IMR-90 (cell line): Measurements from ENCODE around the gene ARR3. TPM values are rescaled to one million over a fixed set of nuclear protein-coding genes. Genes with fewer than 3 reads are reported as not detected.

Experiments
- ATAC-seq: fragments of 200-7000 bp; cut with Tn5 transposase; 2 replicates; pipeline ENCODE4 v1.9.1; 2020; ENCODE audit warnings: low read depth, mild to moderate bottlenecking, moderate library complexity
- BruUV-seq: library from RNA; stranded (reverse); fragments of 400-500 nt; replicated peaks from 2 replicates; lab custom pipeline; 2021; lab: Mats Ljungman, UMichigan
- CTCF ChIA-PET: fragments of 300-600 bp; formaldehyde crosslinking; extraction: SDS; loops from one replicate; lab custom pipeline; 2021; ENCODE audit warnings: antibody characterized with exemption; lab: Yijun Ruan, JAX
- POLR2A ChIA-PET: fragments of 300-600 bp; sonication (Branson Sonifier 250); formaldehyde crosslinking; loops from one replicate; lab custom pipeline; 2022; ENCODE audit warnings: antibody characterized with exemption; ENCODE audit not compliant: unreplicated experiment; lab: Charles Lee
- DNase-seq: peaks from one replicate; pipeline ENCODE4 v3.0.0; 2013
- H2AFZ ChIP-seq: replicated peaks from 2 replicates; pipeline ENCODE3; 2013; ENCODE audit warnings: low read length, mild to moderate bottlenecking; ENCODE audit not compliant: poor library complexity
- H2AK5ac ChIP-seq: 2 replicates; pipeline ENCODE4 v1.6.1; 2013; ENCODE audit warnings: low read depth, low read length, inconsistent platforms
- H2AK9ac ChIP-seq: replicated peaks from 2 replicates; pipeline ENCODE3; 2013; ENCODE audit warnings: mild to moderate bottlenecking, low read depth, low read length, moderate library complexity; ENCODE audit not compliant: poor library complexity
- H2BK120ac ChIP-seq: 2 replicates; pipeline ENCODE4 v1.6.1; 2013; ENCODE audit warnings: low read depth, low read length, inconsistent platforms
- H2BK15ac ChIP-seq: 3 replicates; pipeline ENCODE4 v1.6.1; 2013; ENCODE audit warnings: low read depth, low read length, inconsistent platforms
- H2BK20ac ChIP-seq: 2 replicates; pipeline ENCODE4 v1.6.1; 2013; ENCODE audit warnings: low read depth, mild to moderate bottlenecking, inconsistent platforms, low read length, moderate library complexity
- H2BK5ac ChIP-seq: 2 replicates; pipeline ENCODE4 v1.6.1; 2013; ENCODE audit warnings: mild to moderate bottlenecking, low read depth, low read length, inconsistent platforms; ENCODE audit not compliant: poor library complexity, severe bottlenecking
- H3K14ac ChIP-seq: replicated peaks from 2 replicates; pipeline ENCODE4 v1.6.1; 2013; ENCODE audit warnings: low read depth, low read length, inconsistent platforms
- H3K18ac ChIP-seq: 2 replicates; pipeline ENCODE4 v1.6.1; 2013; ENCODE audit warnings: low read depth, low read length, control low read depth
- H3K23ac ChIP-seq: 2 replicates; pipeline ENCODE4 v1.6.1; 2013; ENCODE audit warnings: low read depth, low read length, inconsistent platforms
- H3K27ac ChIP-seq: 2 replicates; pipeline ENCODE4 v1.5.1; 2013; ENCODE audit warnings: mild to moderate bottlenecking, control low read depth, low read length; ENCODE audit not compliant: insufficient read depth
- H3K27me3 ChIP-seq: 2 replicates; pipeline ENCODE4 v1.6.1; 2013; ENCODE audit warnings: low read length; ENCODE audit not compliant: control insufficient read depth, insufficient read depth
- H3K36me3 ChIP-seq: 2 replicates; pipeline ENCODE4 v1.6.1; 2013; ENCODE audit warnings: low read length, mixed read lengths; ENCODE audit not compliant: control insufficient read depth, insufficient read depth
- H3K4ac ChIP-seq: 2 replicates; pipeline ENCODE4 v1.6.1; 2013; ENCODE audit warnings: low read depth, low read length, inconsistent platforms
- H3K4me1 ChIP-seq: 2 replicates; pipeline ENCODE4 v1.6.1; 2013; ENCODE audit warnings: low read length, mixed read lengths; ENCODE audit not compliant: control insufficient read depth, insufficient read depth
- H3K4me2 ChIP-seq: 2 replicates; pipeline ENCODE4 v1.6.1; 2013; ENCODE audit warnings: low read depth, mild to moderate bottlenecking, control low read depth, low read length, moderate library complexity
- H3K4me3 ChIP-seq: 2 replicates; pipeline ENCODE4 v1.5.1; 2013; ENCODE audit warnings: low read depth, mild to moderate bottlenecking, control low read depth, low read length, moderate library complexity; ENCODE audit not compliant: insufficient read depth
- H3K56ac ChIP-seq: 2 replicates; pipeline ENCODE4 v1.6.1; 2013; ENCODE audit warnings: low read length, inconsistent platforms; ENCODE audit not compliant: insufficient read depth; ENCODE audit errors: extremely low read depth
- H3K79me1 ChIP-seq, 2 experiments: 2 replicates each; pipeline ENCODE4 v1.6.1; 2013; ENCODE audit warnings: low read length in 2 of 2, inconsistent platforms in 1 of 2, low read depth in 1 of 2
- H3K9ac ChIP-seq: 2 replicates; pipeline ENCODE4 v1.6.1; 2013; ENCODE audit warnings: low read depth, low read length, control low read depth
- H3K9me1 ChIP-seq: 2 replicates; pipeline ENCODE4 v1.6.1; 2013; ENCODE audit warnings: low read length, inconsistent platforms; ENCODE audit not compliant: insufficient read depth
- H3K9me3 ChIP-seq: 2 replicates; pipeline ENCODE4 v1.6.1; 2013; ENCODE audit warnings: low read length; ENCODE audit not compliant: control insufficient read depth, insufficient read depth
- H4K20me1 ChIP-seq: 2 replicates; pipeline ENCODE4 v1.6.1; 2013; ENCODE audit warnings: low read length, inconsistent platforms; ENCODE audit not compliant: insufficient read depth
- H4K5ac ChIP-seq: 2 replicates; pipeline ENCODE4 v1.6.1; 2013; ENCODE audit warnings: mild to moderate bottlenecking, low read depth, low read length, control low read depth
- H4K8ac ChIP-seq, 2 experiments: 2 replicates each; pipeline ENCODE4 v1.6.1; 2013; ENCODE audit warnings: low read depth in 2 of 2, low read length in 2 of 2, control low read depth in 1 of 2, inconsistent platforms in 1 of 2
- H4K91ac ChIP-seq: 2 replicates; pipeline ENCODE4 v1.6.1; 2013; ENCODE audit warnings: low read depth, low read length, inconsistent platforms; ENCODE audit not compliant: insufficient read depth
- BHLHE40 ChIP-seq: fragments of 150-350 bp; IDR thresholded peaks from 2 replicates; pipeline ENCODE4 v1.6.1; 2016; ENCODE audit warnings: mild to moderate bottlenecking, low read depth, low read length
- FOS ChIP-seq: fragments of 150-350 bp; IDR thresholded peaks from 2 replicates; pipeline ENCODE4 v1.6.1; 2016; ENCODE audit warnings: low read depth, low read length
- NFE2L2 ChIP-seq: fragments of 150-350 bp; IDR thresholded peaks from 2 replicates; pipeline ENCODE4 v1.6.1; 2016; ENCODE audit warnings: low read depth, mild to moderate bottlenecking, low read length
- RAD21 ChIP-seq: IDR thresholded peaks from 2 replicates; pipeline ENCODE4 v1.6.1; 2012; ENCODE audit warnings: low read length, improper control_type of control experiment
- RCOR1 ChIP-seq: IDR thresholded peaks from 2 replicates; pipeline ENCODE4 v1.6.1; 2012; ENCODE audit warnings: mild to moderate bottlenecking, low read length, improper control_type of control experiment; ENCODE audit not compliant: insufficient replicate concordance
- WGBS, 2 experiments: methylation state at CpG; one replicate each; pipeline versions ENCODE4 v1.1.5 to v1.1.7; 2013; ENCODE audit warnings: missing lambda C conversion rate in 2 of 2; ENCODE audit not compliant: insufficient read length in 1 of 2; ENCODE audit errors: extremely low coverage in 2 of 2; 5-methylcytosine and 5-hydroxymethylcytosine counted together
- dilution Hi-C: fragments of 300-500 bp; cut with HindIII; formaldehyde crosslinking; loops from one replicate; pipeline ENCODE4 v1.14.3; 2018; ENCODE audit warnings: low sequenced_read_pairs; ENCODE audit not compliant: unreplicated experiment
- in situ Hi-C: fragments of 300-500 bp; cut with MboI; formaldehyde crosslinking; loops from 3 replicates; pipeline ENCODE4 v1.14.3; 2019; ENCODE audit warnings: low sequenced_read_pairs, inconsistent platforms, mixed read lengths
- intact Hi-C: fragments of 100-400 bp; cut with micrococcal nuclease; formaldehyde crosslinking; loops from 2 replicates; pipeline ENCODE4 v1.10.0; 2022
- polyA plus RNA-seq, 3 experiments: library from polyadenylated mRNA; depleted of rRNA; stranded (reverse); fragments of >200 nt; gene quantifications; 2 replicates each; pipeline ENCODE4 v1.2.3, GENCODE V29; 2012; ENCODE audit warnings: low replicate concordance in 1 of 3
- total RNA-seq: library from RNA; depleted of rRNA; stranded (reverse); fragments of >200 nt; gene quantifications from 2 replicates; pipeline ENCODE4 v1.2.3, GENCODE V29; 2012

The ARR3 gene
- total and polyA plus RNA-seq, 2 of the 4 experiments (the other 2 are of a cell fraction): not detected

DNA sequence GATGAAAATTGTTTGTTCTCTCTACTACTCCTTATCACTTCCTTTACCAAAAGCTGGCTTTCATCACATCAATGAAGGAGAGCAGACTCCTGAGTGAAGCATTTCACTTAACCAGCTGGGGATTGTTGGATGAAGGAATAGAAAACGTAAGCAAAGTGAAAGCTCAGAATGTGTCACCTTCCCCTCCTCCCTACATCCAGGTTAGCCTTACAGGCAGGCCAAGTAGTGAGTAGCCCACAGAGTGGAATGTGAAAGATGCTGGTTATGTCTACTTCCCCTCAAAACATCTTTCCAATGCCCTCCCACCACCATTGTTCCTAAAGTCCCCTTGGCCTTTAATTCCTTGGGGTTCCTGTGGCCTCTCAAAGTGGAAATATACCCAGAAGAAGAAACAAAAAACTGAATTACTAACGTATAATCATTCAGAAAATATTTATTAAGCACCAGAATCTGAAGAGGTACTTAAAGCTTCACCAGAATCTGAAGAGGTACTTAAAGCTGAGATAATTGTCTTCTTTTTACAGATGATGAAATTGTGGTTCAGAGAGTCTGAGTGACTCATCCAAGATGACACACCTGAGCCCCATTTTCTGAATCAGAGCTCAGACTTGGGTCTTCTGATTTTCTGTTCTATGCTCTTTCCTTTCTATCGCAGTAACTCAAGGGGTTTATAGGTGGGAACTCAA, 14.6 kb upstream of the ARR3 start:
- POLR2A ChIA-PET: no interaction called here
- no peaks in the 10 kb centered on the region for H3K79me1 ChIP-seq
- no TSS peak for BruUV-seq

More for the DNA sequence above, 14.6 kb upstream of the ARR3 start:
- dilution Hi-C loops (no loop called here), intact Hi-C loops (no loop called here), in situ Hi-C loops (no loop called here)
- Histone ChIP-seq H2AK9ac (no peak overlapping the region), H3K9me3 (no peaks in the 10 kb centered on the region), H4K5ac (no peak overlapping the region), H2BK20ac (no peak overlapping the region), H2BK15ac (no peak overlapping the region), H3K27me3 (peaks cover 8% of the 10 kb centered on the region), H2BK120ac (no peak overlapping the region), H3K18ac (no peak overlapping the region), H2AFZ (no peak overlapping the region), H4K20me1 (no peaks in the 10 kb centered on the region), H4K91ac (no peak overlapping the region), H3K23ac (no peak overlapping the region), H3K56ac (no peak overlapping the region), H3K4me1 (no peaks in the 10 kb centered on the region; the same call in 1 of the 2 replicates), H4K8ac (no peak overlapping the region), H3K27ac (no peak overlapping the region), H3K14ac (no peak overlapping the region), H2BK5ac (no peak overlapping the region), H3K4me2 (no peak overlapping the region), H3K4ac (no peak overlapping the region), H3K36me3 (no peaks in the 10 kb centered on the region), H2AK5ac (no peak overlapping the region), H3K9ac (no peak overlapping the region), H3K4me3 (no peak overlapping the region), H3K9me1 (no peaks in the 10 kb centered on the region)
- no peak for TF ChIP-seq NFE2L2
- TF ChIP-seq FOS: no peak
- TF ChIP-seq BHLHE40: no peak
- no peak for TF ChIP-seq RAD21
- TF ChIP-seq RCOR1: no peak
- no peak for ATAC-seq
- no CpG with 5 or more reads among the region's 3 CpGs for WGBS, 2 experiments
- CTCF ChIA-PET: no interaction called here
- peak; percentile 18 for DNase-seq
